ENCODE results near the gene LSM5. TPM values are rescaled to one million over a fixed set of nuclear protein-coding genes. Genes with fewer than 3 reads are reported as not detected.

The LSM5 gene
- total RNA-seq, 2 donors from 2014 or later = 69.0 to 111 TPM

GRCh38 chr7:32462451-32462850, 27.7 kb downstream of the LSM5 start:
- no peaks in the 10 kb centered on the region for H3K9me3 Mint-ChIP-seq
- H3K4me1 Mint-ChIP-seq = no peaks in the 10 kb centered on the region
- peaks cover 7% of the 10 kb centered on the region for H3K27me3 Mint-ChIP-seq
- no peak overlapping the region for H3K27ac Mint-ChIP-seq
- no peak for ATAC-seq (replicated peaks)
- no peaks in the 10 kb centered on the region for H3K36me3 Mint-ChIP-seq (ENCODE audit: low read depth)
- H3K4me3 Mint-ChIP-seq = no peak overlapping the region

DNA sequence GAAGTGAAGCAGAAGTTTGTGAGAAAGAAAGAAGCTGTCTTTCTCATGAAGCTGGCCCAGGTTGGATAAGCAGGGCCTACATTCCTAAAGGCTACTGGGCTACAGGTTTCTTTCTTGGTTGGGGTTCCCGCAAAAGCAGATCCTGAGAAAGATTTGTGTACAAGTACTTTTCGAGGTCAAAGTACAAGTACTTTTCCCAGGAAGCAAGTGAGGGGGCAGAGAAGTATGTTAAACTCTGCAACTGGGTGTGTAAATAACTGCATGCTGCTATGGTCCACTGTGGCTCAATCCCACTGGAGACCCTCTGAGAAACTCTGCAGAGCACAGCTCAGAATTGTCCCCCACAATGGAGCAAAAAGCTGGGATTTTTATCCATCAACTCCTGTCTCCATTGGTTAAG, 28.7 kb downstream of the LSM5 start:
- no peaks in the 10 kb centered on the region for H3K36me3 Mint-ChIP-seq (ENCODE audit: low read depth)
- H3K4me1 Mint-ChIP-seq = no peaks in the 10 kb centered on the region
- peaks cover 10% of the 10 kb centered on the region for H3K27me3 Mint-ChIP-seq
- H3K4me3 Mint-ChIP-seq = no peak overlapping the region
- H3K27ac Mint-ChIP-seq = no peak overlapping the region
- ATAC-seq (replicated peaks) = no peak
- H3K9me3 Mint-ChIP-seq = no peaks in the 10 kb centered on the region

DNA sequence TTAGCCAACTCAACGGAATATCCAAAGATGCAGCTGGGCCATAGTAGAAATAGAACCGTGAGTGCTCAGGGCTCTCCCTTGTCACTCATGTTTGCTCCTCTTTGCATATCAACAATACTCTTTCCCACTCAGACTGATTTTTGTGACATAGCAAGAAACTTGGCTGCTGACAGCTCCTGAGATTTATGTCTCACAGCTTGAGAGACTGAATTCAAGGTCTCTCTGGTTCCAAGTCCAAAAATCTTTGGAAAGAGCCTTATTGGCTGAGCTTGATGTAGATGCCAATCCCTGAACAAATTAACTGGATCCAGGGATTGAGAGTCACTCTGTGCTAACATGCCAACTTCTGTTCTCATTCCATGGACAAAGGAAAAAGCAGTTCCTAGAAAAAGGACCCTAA, 30.4 kb downstream of the LSM5 start:
- Mint-ChIP-seq H3K27me3 (peaks cover 10% of the 10 kb centered on the region), H3K4me3 (no peak overlapping the region), H3K9me3 (no peaks in the 10 kb centered on the region), H3K36me3 (ENCODE audit: low read depth) (no peaks in the 10 kb centered on the region), H3K4me1 (no peaks in the 10 kb centered on the region), H3K27ac (no peak overlapping the region)
- ATAC-seq (replicated peaks) = no peak

GRCh38 chr7:32458025-32458424, 32.2 kb downstream of the LSM5 start:
- ATAC-seq (replicated peaks) = no peak
- Mint-ChIP-seq H3K27me3 (peaks cover 11% of the 10 kb centered on the region), H3K27ac (no peak overlapping the region)

DNA sequence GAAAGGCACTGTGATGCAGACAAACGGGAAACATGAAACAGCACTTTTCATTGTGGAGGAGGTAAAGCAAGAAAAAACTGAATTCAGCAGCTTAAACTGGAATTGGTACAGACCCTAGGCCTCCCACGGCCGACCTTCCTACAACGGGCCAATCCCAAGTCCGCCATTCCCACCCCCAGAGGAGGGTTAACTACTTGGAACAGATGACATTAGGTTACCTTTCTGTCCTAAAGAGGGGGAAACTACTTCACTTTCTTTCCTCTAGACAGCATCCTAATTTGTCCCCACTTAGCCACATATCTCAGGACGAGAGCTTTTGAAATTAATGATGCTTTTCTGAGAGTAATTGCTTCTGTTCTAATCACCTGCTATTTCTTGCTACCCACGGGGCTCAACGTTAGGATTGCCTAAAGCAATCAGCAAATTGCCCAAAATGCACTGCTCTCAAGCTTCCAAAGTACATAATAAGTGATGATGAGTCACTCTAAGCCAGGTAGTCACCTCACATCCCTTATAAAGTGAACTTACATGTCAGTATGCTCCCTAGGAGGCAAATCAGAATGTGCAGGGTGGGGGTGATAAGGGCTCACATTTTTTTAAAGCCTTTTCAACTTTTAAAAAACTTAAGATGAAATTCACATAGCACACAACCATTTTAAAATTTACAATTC, 36.7 kb downstream of the LSM5 start:
- H3K27ac Mint-ChIP-seq = no peak overlapping the region
- no peak overlapping the region for H3K4me3 Mint-ChIP-seq
- no peaks in the 10 kb centered on the region for H3K36me3 Mint-ChIP-seq (ENCODE audit: low read depth)
- ATAC-seq (replicated peaks) = no peak
- H3K4me1 Mint-ChIP-seq = no peaks in the 10 kb centered on the region
- peaks cover 19% of the 10 kb centered on the region for H3K27me3 Mint-ChIP-seq
- peaks cover 8% of the 10 kb centered on the region for H3K9me3 Mint-ChIP-seq

More at GRCh38 chr7:32458025-32458424, 32.2 kb downstream of the LSM5 start:
- Mint-ChIP-seq H3K4me1 (no peaks in the 10 kb centered on the region), H3K9me3 (no peaks in the 10 kb centered on the region), H3K4me3 (no peak overlapping the region), H3K36me3 (ENCODE audit: low read depth) (no peaks in the 10 kb centered on the region)

DNA sequence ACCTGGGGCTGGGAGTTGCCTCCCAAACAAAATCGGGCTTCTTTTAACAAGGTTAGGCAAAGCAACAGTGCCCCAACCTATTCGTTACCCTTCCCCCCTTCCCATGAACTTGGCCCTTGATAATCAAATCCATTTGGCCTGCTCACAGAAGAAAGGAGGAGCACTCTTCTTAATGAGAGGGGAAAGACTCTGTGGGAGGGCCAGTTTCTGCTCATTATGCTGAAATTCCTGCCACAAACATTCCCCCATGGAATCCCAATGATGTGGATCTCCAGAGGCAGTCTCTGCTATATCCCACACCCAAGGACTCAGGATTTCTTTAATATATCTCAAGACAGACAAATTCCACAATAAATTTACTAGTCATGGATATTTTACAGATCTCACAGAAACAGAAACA, 43.0 kb downstream of the LSM5 start:
- H3K9me3 Mint-ChIP-seq = peaks cover 8% of the 10 kb centered on the region
- H3K36me3 Mint-ChIP-seq (ENCODE audit: low read depth) = no peaks in the 10 kb centered on the region
- no peaks in the 10 kb centered on the region for H3K4me1 Mint-ChIP-seq
- no peak overlapping the region for H3K27ac Mint-ChIP-seq
- no peak for ATAC-seq (replicated peaks)
- peaks cover 15% of the 10 kb centered on the region for H3K27me3 Mint-ChIP-seq
- H3K4me3 Mint-ChIP-seq = no peak overlapping the region

GRCh38 chr7:32436146-32436928, 53.8 kb downstream of the LSM5 start:
- Mint-ChIP-seq H3K36me3 (ENCODE audit: low read depth) (no peaks in the 10 kb centered on the region), H3K27ac (no peak overlapping the region), H3K4me3 (no peak overlapping the region), H3K4me1 (no peaks in the 10 kb centered on the region), H3K9me3 (no peaks in the 10 kb centered on the region), H3K27me3 (peaks cover 18% of the 10 kb centered on the region)
- ATAC-seq (replicated peaks) = no peak

Other genes starting within 250 kb of the LSM5 start
- 10 to 100 TPM; 46.1 to 48.1 TPM for gene AVL9, start 5.1 kb upstream of the LSM5 start, total RNA-seq